Neural cell (in vitro differentiated cells): Measurements from ENCODE around the gene TRIM58.

Experiments
- EZH2 ChIP-seq: fragments of 200-600, 300-800 bp; shearing (Covaris generic), sonication (generic); IDR thresholded peaks from 2 replicates; pipeline ENCODE4 v1.6.1; 2014; ENCODE audit warnings: antibody characterized with exemption, low read length, borderline replicate concordance, mild to moderate bottlenecking; ENCODE audit not compliant: insufficient read depth, poor library complexity, severe bottlenecking
- POLR2AphosphoS5 ChIP-seq: IDR thresholded peaks from 2 replicates; pipeline ENCODE4 v1.6.1; 2012
- RAD21 ChIP-seq: fragments of 450-650 bp; conservative IDR thresholded peaks from 2 replicates; pipeline ENCODE4 v1.6.1; 2014; ENCODE audit warnings: antibody characterized with exemption, mild to moderate bottlenecking, moderate library complexity
- TF ChIP-seq, protein P1 (sequence below): fragments of 450-650 bp; IDR thresholded peaks from 2 replicates; pipeline ENCODE4 v1.5.1; 2014; ENCODE audit warnings: antibody characterized with exemption, mild to moderate bottlenecking, moderate library complexity; ENCODE audit not compliant: poor library complexity, severe bottlenecking
- TF ChIP-seq, protein P2 (sequence below): IDR thresholded peaks from 2 replicates; pipeline ENCODE4 v1.6.1; 2012; ENCODE audit warnings: borderline replicate concordance

DNA sequence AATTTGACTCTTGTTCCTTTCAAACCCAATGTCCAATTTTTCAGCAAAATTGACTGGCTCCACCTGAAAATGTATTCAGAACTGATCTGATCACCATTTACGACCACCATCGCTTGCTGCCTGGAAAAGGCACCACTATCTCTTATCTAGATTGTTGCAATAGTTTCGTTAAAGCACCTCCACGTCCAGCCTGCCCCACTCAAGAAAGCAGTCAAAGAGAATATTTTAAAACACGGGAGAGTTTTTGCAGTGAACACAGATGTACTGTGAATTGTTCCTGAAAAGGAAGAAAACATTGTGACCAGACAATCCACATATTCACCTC is 11.3 kb upstream of the TRIM58 start:
- TF ChIP-seq, protein P1, sequence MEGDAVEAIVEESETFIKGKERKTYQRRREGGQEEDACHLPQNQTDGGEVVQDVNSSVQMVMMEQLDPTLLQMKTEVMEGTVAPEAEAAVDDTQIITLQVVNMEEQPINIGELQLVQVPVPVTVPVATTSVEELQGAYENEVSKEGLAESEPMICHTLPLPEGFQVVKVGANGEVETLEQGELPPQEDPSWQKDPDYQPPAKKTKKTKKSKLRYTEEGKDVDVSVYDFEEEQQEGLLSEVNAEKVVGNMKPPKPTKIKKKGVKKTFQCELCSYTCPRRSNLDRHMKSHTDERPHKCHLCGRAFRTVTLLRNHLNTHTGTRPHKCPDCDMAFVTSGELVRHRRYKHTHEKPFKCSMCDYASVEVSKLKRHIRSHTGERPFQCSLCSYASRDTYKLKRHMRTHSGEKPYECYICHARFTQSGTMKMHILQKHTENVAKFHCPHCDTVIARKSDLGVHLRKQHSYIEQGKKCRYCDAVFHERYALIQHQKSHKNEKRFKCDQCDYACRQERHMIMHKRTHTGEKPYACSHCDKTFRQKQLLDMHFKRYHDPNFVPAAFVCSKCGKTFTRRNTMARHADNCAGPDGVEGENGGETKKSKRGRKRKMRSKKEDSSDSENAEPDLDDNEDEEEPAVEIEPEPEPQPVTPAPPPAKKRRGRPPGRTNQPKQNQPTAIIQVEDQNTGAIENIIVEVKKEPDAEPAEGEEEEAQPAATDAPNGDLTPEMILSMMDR = no peak
- TF ChIP-seq POLR2AphosphoS5 = no peak
- no peak for TF ChIP-seq RAD21
- TF ChIP-seq, protein P2, sequence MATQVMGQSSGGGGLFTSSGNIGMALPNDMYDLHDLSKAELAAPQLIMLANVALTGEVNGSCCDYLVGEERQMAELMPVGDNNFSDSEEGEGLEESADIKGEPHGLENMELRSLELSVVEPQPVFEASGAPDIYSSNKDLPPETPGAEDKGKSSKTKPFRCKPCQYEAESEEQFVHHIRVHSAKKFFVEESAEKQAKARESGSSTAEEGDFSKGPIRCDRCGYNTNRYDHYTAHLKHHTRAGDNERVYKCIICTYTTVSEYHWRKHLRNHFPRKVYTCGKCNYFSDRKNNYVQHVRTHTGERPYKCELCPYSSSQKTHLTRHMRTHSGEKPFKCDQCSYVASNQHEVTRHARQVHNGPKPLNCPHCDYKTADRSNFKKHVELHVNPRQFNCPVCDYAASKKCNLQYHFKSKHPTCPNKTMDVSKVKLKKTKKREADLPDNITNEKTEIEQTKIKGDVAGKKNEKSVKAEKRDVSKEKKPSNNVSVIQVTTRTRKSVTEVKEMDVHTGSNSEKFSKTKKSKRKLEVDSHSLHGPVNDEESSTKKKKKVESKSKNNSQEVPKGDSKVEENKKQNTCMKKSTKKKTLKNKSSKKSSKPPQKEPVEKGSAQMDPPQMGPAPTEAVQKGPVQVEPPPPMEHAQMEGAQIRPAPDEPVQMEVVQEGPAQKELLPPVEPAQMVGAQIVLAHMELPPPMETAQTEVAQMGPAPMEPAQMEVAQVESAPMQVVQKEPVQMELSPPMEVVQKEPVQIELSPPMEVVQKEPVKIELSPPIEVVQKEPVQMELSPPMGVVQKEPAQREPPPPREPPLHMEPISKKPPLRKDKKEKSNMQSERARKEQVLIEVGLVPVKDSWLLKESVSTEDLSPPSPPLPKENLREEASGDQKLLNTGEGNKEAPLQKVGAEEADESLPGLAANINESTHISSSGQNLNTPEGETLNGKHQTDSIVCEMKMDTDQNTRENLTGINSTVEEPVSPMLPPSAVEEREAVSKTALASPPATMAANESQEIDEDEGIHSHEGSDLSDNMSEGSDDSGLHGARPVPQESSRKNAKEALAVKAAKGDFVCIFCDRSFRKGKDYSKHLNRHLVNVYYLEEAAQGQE = no peak
- no peak for TF ChIP-seq EZH2
